Measurements from ENCODE around the gene TXNL4A.

The TXNL4A gene

GRCh38 chr18:79947881-79948610 lies 40.3 kb downstream of the TXNL4A start:
- DNase-seq, result no peak

- DNase-seq, result no peak
Measured at GRCh38 chr18:79947054-79947755, 41.2 kb downstream of the TXNL4A start.

- no peak for DNase-seq
Measured at GRCh38 chr18:79945118-79946042, 43.0 kb downstream of the TXNL4A start.

- no peak for DNase-seq
Measured at GRCh38 chr18:79944746-79945117, 43.6 kb downstream of the TXNL4A start.

- DNase-seq, result no peak
Measured at GRCh38 chr18:79944126-79944731, 44.1 kb downstream of the TXNL4A start.

- no peak for DNase-seq
Measured at GRCh38 chr18:79943608-79944125, 44.7 kb downstream of the TXNL4A start.

- DNase-seq, result no peak
Measured at GRCh38 chr18:79942786-79943607, 45.4 kb downstream of the TXNL4A start.

GRCh38 chr18:79942211-79942610 lies 46.2 kb downstream of the TXNL4A start:
- no peak for DNase-seq

GRCh38 chr18:79941473-79942119 lies 46.8 kb downstream of the TXNL4A start:
- no peak for DNase-seq

- no peak for DNase-seq
Measured at GRCh38 chr18:79940814-79941472, 47.4 kb downstream of the TXNL4A start.

- no peak for DNase-seq
Measured at GRCh38 chr18:79940126-79940813, 48.1 kb downstream of the TXNL4A start.

- DNase-seq, result no peak
Measured at GRCh38 chr18:79939096-79939495, 49.3 kb downstream of the TXNL4A start.

- DNase-seq, result no peak
Measured at GRCh38 chr18:79938196-79938595, 50.2 kb downstream of the TXNL4A start.

- DNase-seq, result no peak
Measured at GRCh38 chr18:79937103-79937860, 51.1 kb downstream of the TXNL4A start.

GRCh38 chr18:79936641-79937040 lies 51.7 kb downstream of the TXNL4A start:
- DNase-seq, result no peak

GRCh38 chr18:79935925-79936324 lies 52.4 kb downstream of the TXNL4A start:
- DNase-seq, result no peak

- no peak for DNase-seq
Measured at GRCh38 chr18:79935499-79935898, 52.9 kb downstream of the TXNL4A start.

GRCh38 chr18:79935098-79935480 lies 53.3 kb downstream of the TXNL4A start:
- no peak for DNase-seq
